ENCODE results near the gene CPNE4. TPM values are rescaled to one million over a fixed set of nuclear protein-coding genes. Genes with fewer than 3 reads are reported as not detected.

Gene CPNE4
- total RNA-seq, 2 experiments from 2014 or later = not detected

GRCh38 chr3:131544557-131544956, 490.3 kb downstream of the CPNE4 start:
- ChIA-PET POLR2A (no interaction called here), CTCF (no interaction called here)
- Mint-ChIP-seq H3K4me3 (no peak overlapping the region), H3K9me3 (ENCODE audit: low read depth) (no peaks in the 10 kb centered on the region), H3K27ac (no peak overlapping the region), H3K4me1 (no peaks in the 10 kb centered on the region), H3K27me3 (peaks cover 25% of the 10 kb centered on the region), H3K36me3 (ENCODE audit: low read depth) (no peaks in the 10 kb centered on the region)
- ATAC-seq = no peak
- no peak for DNase-seq
- intact Hi-C loops (cut with DNase I, micrococcal nuclease) = no loop called here

GRCh38 chr3:131543714-131544113, 491.1 kb downstream of the CPNE4 start:
- CTCF ChIA-PET = interaction anchor here (1.6 kb wide), 1 partner anchor 16 kb away, joined by 4 read pairs; no protein-coding TSS in a partner anchor
- ATAC-seq = no peak
- peaks cover 26% of the 10 kb centered on the region for H3K27me3 Mint-ChIP-seq
- no peak overlapping the region for H3K27ac Mint-ChIP-seq
- no peaks in the 10 kb centered on the region for H3K36me3 Mint-ChIP-seq (ENCODE audit: low read depth)
- no peak for DNase-seq
- no peak overlapping the region for H3K4me3 Mint-ChIP-seq
- H3K4me1 Mint-ChIP-seq = no peaks in the 10 kb centered on the region
- H3K9me3 Mint-ChIP-seq (ENCODE audit: low read depth) = no peaks in the 10 kb centered on the region
- POLR2A ChIA-PET = no interaction called here
- intact Hi-C loops (cut with DNase I, micrococcal nuclease) = no loop called here

GRCh38 chr3:131541288-131541687, 493.5 kb downstream of the CPNE4 start:
- Mint-ChIP-seq H3K9me3 (ENCODE audit: low read depth) (no peaks in the 10 kb centered on the region), H3K4me1 (no peaks in the 10 kb centered on the region), H3K4me3 (no peak overlapping the region), H3K27ac (no peak overlapping the region), H3K36me3 (ENCODE audit: low read depth) (no peaks in the 10 kb centered on the region), H3K27me3 (peaks cover 19% of the 10 kb centered on the region)
- intact Hi-C loops (cut with DNase I, micrococcal nuclease) = no loop called here
- CTCF ChIA-PET = no interaction called here
- POLR2A ChIA-PET = no interaction called here
- DNase-seq (no peak), ATAC-seq (no peak)

DNA sequence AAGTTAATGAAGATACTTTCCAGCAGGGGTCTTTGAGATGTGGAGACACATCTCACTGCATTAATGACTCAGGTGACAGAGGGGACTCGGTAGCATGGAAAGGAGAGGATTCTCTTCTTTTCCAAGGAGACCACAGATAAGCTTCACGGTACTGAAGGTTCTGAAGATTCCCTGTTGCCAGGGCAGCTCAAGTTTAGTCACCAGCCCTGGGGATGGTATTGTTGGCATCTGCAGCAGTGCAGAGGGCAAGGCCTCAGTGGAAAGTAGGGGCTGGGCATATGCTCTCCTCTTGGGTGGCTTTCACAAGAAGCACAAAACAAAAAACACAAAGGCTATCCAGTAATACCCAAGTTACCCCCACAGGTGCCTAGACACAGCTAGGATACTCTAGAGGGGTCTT, 494.0 kb downstream of the CPNE4 start:
- peaks cover 21% of the 10 kb centered on the region for H3K27me3 Mint-ChIP-seq
- DNase-seq = no peak
- ATAC-seq = no peak
- intact Hi-C loops (cut with DNase I, micrococcal nuclease) = no loop called here
- no peaks in the 10 kb centered on the region for H3K36me3 Mint-ChIP-seq (ENCODE audit: low read depth)
- H3K4me3 Mint-ChIP-seq = no peak overlapping the region
- no peak overlapping the region for H3K27ac Mint-ChIP-seq
- no peaks in the 10 kb centered on the region for H3K9me3 Mint-ChIP-seq (ENCODE audit: low read depth)
- CTCF ChIA-PET = interaction anchor here (0.8 kb wide), 1 partner anchor 10 kb away, joined by 3 read pairs; no protein-coding TSS in a partner anchor
- no peaks in the 10 kb centered on the region for H3K4me1 Mint-ChIP-seq
- POLR2A ChIA-PET = no interaction called here

DNA sequence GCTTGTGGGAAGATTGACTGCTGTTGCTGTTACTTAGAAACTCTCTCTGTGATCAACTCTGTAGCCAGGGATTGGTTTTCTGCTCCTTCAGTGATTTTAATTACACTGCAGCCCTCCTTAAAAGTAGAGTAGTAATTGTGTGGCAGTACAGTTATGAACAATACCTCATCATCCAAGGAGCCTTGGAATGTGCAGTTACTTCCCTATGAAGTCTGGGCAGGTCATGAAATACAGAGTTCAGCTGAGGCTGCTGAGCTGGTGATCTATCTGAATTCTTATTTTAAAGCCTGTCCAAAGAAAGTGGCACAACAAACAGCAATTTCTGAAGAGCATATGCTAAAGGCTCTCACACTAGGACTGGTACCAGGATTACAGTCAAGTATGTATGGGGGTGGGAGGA, 494.7 kb downstream of the CPNE4 start:
- no peak overlapping the region for H3K27ac Mint-ChIP-seq
- DNase-seq (no peak), ATAC-seq (no peak)
- no peaks in the 10 kb centered on the region for H3K4me1 Mint-ChIP-seq
- CTCF ChIA-PET = interaction anchor here (0.6 to 0.8 kb wide), 2 partner anchors 9 to 516 kb away, joined by 3 read pairs; no protein-coding TSS in a partner anchor
- no peaks in the 10 kb centered on the region for H3K36me3 Mint-ChIP-seq (ENCODE audit: low read depth)
- intact Hi-C loops (cut with DNase I, micrococcal nuclease) = no loop called here
- no peak overlapping the region for H3K4me3 Mint-ChIP-seq
- H3K27me3 Mint-ChIP-seq = peaks cover 20% of the 10 kb centered on the region
- POLR2A ChIA-PET = no interaction called here
- no peaks in the 10 kb centered on the region for H3K9me3 Mint-ChIP-seq (ENCODE audit: low read depth)

GRCh38 chr3:131538968-131539367, 495.8 kb downstream of the CPNE4 start:
- DNase-seq (no peak), ATAC-seq (no peak)
- Mint-ChIP-seq H3K36me3 (ENCODE audit: low read depth) (no peaks in the 10 kb centered on the region), H3K4me1 (no peaks in the 10 kb centered on the region), H3K4me3 (no peak overlapping the region), H3K27ac (no peak overlapping the region), H3K9me3 (ENCODE audit: low read depth) (no peaks in the 10 kb centered on the region), H3K27me3 (peaks cover 20% of the 10 kb centered on the region)
- POLR2A ChIA-PET = no interaction called here
- intact Hi-C loops (cut with DNase I, micrococcal nuclease) = no loop called here
- CTCF ChIA-PET = interaction anchor here (0.9 to 2.2 kb wide), 2 partner anchors 10 to 11 kb away, joined by 3 to 7 read pairs; no protein-coding TSS in a partner anchor

DNA sequence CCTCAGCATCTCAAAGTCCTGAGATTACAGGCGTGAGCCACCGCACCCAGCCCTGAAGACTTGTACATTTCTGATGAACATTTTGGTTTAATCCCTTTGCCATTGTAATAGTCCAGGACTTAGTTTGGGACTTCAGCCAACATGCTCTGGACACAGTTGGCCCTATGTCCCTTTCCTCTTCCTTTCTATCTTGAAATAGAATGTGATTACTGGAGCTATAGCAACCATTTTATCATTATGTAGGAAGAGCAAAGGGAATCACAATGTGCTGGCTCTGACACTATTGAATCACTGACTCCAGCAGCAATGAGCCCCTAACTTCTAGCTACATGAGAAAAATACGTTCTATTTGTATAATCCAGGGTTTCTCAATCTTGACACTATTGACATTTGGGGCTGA, 497.3 kb downstream of the CPNE4 start:
- intact Hi-C loops (cut with DNase I, micrococcal nuclease) = no loop called here

GRCh38 chr3:131535596-131535995, 499.2 kb downstream of the CPNE4 start:
- no peaks in the 10 kb centered on the region for H3K9me3 Mint-ChIP-seq (ENCODE audit: low read depth)
- peaks cover 28% of the 10 kb centered on the region for H3K27me3 Mint-ChIP-seq
- CTCF ChIA-PET = no interaction called here
- no peak overlapping the region for H3K27ac Mint-ChIP-seq
- POLR2A ChIA-PET = no interaction called here
- H3K4me3 Mint-ChIP-seq = no peak overlapping the region
- DNase-seq (no peak), ATAC-seq (no peak)
- no peaks in the 10 kb centered on the region for H3K4me1 Mint-ChIP-seq
- intact Hi-C loops (cut with DNase I, micrococcal nuclease) = no loop called here
- H3K36me3 Mint-ChIP-seq (ENCODE audit: low read depth) = no peaks in the 10 kb centered on the region

More for the DNA sequence above, 497.3 kb downstream of the CPNE4 start:
- ATAC-seq (no peak), DNase-seq (no peak)
- no peak overlapping the region for H3K27ac Mint-ChIP-seq
- peaks cover 21% of the 10 kb centered on the region for H3K27me3 Mint-ChIP-seq
- no peak overlapping the region for H3K4me3 Mint-ChIP-seq
- no peaks in the 10 kb centered on the region for H3K36me3 Mint-ChIP-seq (ENCODE audit: low read depth)
- H3K9me3 Mint-ChIP-seq (ENCODE audit: low read depth) = no peaks in the 10 kb centered on the region
- POLR2A ChIA-PET = no interaction called here
- CTCF ChIA-PET = interaction anchor here (2.2 kb wide), 1 partner anchor 12 kb away, joined by 7 read pairs; no protein-coding TSS in a partner anchor
- H3K4me1 Mint-ChIP-seq = no peaks in the 10 kb centered on the region

DNA sequence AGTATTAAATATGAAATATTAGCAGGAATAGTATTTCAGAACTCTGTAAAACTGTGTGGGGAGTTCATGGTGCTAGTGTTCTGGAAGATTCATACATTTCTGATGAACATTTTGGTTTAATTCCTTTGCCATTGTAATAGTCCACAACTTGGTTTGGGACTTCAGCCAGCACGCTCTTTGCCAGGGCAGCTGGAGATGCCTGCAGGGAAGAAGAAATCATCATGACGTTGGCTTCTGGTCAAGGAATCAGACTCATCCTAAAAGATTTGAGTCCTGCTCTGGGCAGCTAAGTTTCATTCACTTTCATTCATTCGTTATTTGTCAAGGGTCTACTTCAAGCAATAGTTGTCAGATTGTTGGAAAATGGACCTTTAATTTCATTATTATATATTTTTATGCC, 499.7 kb downstream of the CPNE4 start:
- no peak overlapping the region for H3K27ac Mint-ChIP-seq
- intact Hi-C loops (cut with DNase I, micrococcal nuclease) = no loop called here
- DNase-seq (no peak), ATAC-seq (no peak)
- H3K9me3 Mint-ChIP-seq (ENCODE audit: low read depth) = no peaks in the 10 kb centered on the region
- H3K27me3 Mint-ChIP-seq = peaks cover 23% of the 10 kb centered on the region
- H3K4me3 Mint-ChIP-seq = no peak overlapping the region
- CTCF ChIA-PET = no interaction called here
- POLR2A ChIA-PET = no interaction called here
- H3K36me3 Mint-ChIP-seq (ENCODE audit: low read depth) = no peaks in the 10 kb centered on the region
- no peaks in the 10 kb centered on the region for H3K4me1 Mint-ChIP-seq

GRCh38 chr3:131532645-131533044, 502.2 kb downstream of the CPNE4 start:
- DNase-seq = no peak
- no peak for ATAC-seq
- H3K27ac Mint-ChIP-seq = no peak overlapping the region
- ChIA-PET CTCF (no interaction called here), POLR2A (no interaction called here)
- intact Hi-C loops (cut with DNase I, micrococcal nuclease) = no loop called here
- H3K9me3 Mint-ChIP-seq (ENCODE audit: low read depth) = no peaks in the 10 kb centered on the region
- peaks cover 28% of the 10 kb centered on the region for H3K27me3 Mint-ChIP-seq
- H3K4me1 Mint-ChIP-seq = no peaks in the 10 kb centered on the region
- no peak overlapping the region for H3K4me3 Mint-ChIP-seq
- H3K36me3 Mint-ChIP-seq (ENCODE audit: low read depth) = no peaks in the 10 kb centered on the region

DNA sequence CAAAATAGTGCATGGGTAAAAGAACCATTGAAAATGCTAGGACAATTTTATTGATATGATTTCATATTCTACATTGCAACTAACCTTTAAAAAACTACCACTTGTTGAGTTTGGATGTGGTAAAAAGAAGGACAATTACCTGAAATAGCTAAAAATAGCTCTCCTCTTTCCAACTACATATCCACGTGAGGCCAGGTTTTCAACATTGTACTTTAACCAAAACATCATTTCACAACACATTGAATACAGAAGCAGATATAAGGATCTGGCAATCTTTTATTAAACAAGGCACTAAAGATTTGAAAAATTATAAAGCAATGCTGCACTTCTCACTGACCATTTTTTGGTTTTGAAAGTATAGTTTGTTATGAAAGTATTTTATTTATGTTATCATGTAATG, 504.0 kb downstream of the CPNE4 start:
- Mint-ChIP-seq H3K4me1 (no peaks in the 10 kb centered on the region), H3K27me3 (peaks cover 34% of the 10 kb centered on the region), H3K4me3 (no peak overlapping the region), H3K9me3 (ENCODE audit: low read depth) (no peaks in the 10 kb centered on the region), H3K27ac (no peak overlapping the region), H3K36me3 (ENCODE audit: low read depth) (no peaks in the 10 kb centered on the region)
- intact Hi-C loops (cut with DNase I, micrococcal nuclease) = no loop called here
- CTCF ChIA-PET = interaction anchor here (0.8 kb wide), 1 partner anchor 10 kb away, joined by 3 read pairs; no protein-coding TSS in a partner anchor
- ATAC-seq (no peak), DNase-seq (no peak)
- POLR2A ChIA-PET = no interaction called here

- H3K36me3 Mint-ChIP-seq (ENCODE audit: low read depth) = no peaks in the 10 kb centered on the region
- no peaks in the 10 kb centered on the region for H3K4me1 Mint-ChIP-seq
- H3K9me3 Mint-ChIP-seq (ENCODE audit: low read depth) = no peaks in the 10 kb centered on the region
- intact Hi-C loops (cut with DNase I, micrococcal nuclease) = no loop called here
- POLR2A ChIA-PET = no interaction called here
- CTCF ChIA-PET = interaction anchor here (0.8 kb wide), 1 partner anchor 10 kb away, joined by 3 read pairs; no protein-coding TSS in a partner anchor
- ATAC-seq (no peak), DNase-seq (no peak)
- H3K27ac Mint-ChIP-seq = no peak overlapping the region
- peaks cover 35% of the 10 kb centered on the region for H3K27me3 Mint-ChIP-seq
- no peak overlapping the region for H3K4me3 Mint-ChIP-seq
Measured at GRCh38 chr3:131530388-131530787, 504.4 kb downstream of the CPNE4 start.

Data from activated CD4-positive, alpha-beta T cell treated with anti-CD3 and anti-CD28 coated beads for 36 hours (primary cell).